K562 (cell line): ENCODE measurements around the gene C12orf43.
A peak's percentile ranks its signal among the peaks of the same experiment; 100 is the strongest.

Experiments
- CREM ChIP-seq: IDR thresholded peaks from 2 replicates; pipeline ENCODE4 v1.6.1; 2014; ENCODE audit warnings: antibody characterized with exemption, low read depth
- E2F6 ChIP-seq, 2 experiments: IDR thresholded peaks; 2 replicates each; pipeline ENCODE4 v1.6.1; 2011; ENCODE audit warnings: borderline replicate concordance in 1 of 2, control low read depth in 1 of 2, low read depth in 1 of 2, low read length in 1 of 2, mild to moderate bottlenecking in 1 of 2, mixed read lengths in 1 of 2, moderate library complexity in 1 of 2; ENCODE audit not compliant: insufficient read depth in 1 of 2, insufficient read length in 1 of 2, poor library complexity in 1 of 2, severe bottlenecking in 1 of 2; ENCODE audit errors: extremely low read depth in 1 of 2
- POLR2AphosphoS5 ChIP-seq: IDR thresholded peaks from 2 replicates; pipeline ENCODE4 v1.6.1; 2011; ENCODE audit warnings: mild to moderate bottlenecking, low read depth, low read length, moderate library complexity; ENCODE audit not compliant: control insufficient read depth, insufficient read depth
- RAD51 ChIP-seq: fragments of 450-650 bp; IDR thresholded peaks from 2 replicates; pipeline ENCODE4 v1.7.1; 2016; ENCODE audit warnings: low read depth, mild to moderate bottlenecking, borderline replicate concordance
- RCOR1 ChIP-seq, 2 experiments: IDR thresholded peaks; 2 replicates each; pipeline ENCODE4 v1.6.1; 2012; ENCODE audit warnings: low read depth in 2 of 2, low read length in 2 of 2, borderline replicate concordance in 1 of 2, improper control_type of control experiment in 1 of 2
- SFPQ ChIP-seq: fragments of 200-400 bp; formaldehyde crosslinking; IDR thresholded peaks from 2 replicates; pipeline ENCODE4 v1.6.1; 2017; ENCODE audit warnings: mild to moderate bottlenecking, low read depth, low read length, moderate library complexity
- SMAD1 ChIP-seq: fragments of 150-350 bp; IDR thresholded peaks from 2 replicates; pipeline ENCODE4 v1.6.1; 2014; ENCODE audit warnings: low read length, low read depth; ENCODE audit not compliant: partially characterized antibody
- SMAD4 ChIP-seq: fragments of 250-450 bp; sonication (Bioruptor Pico); conservative IDR thresholded peaks from 2 replicates; pipeline ENCODE4 v1.8.0; 2021; ENCODE audit warnings: inconsistent platforms, mild to moderate bottlenecking, moderate library complexity
- ZNF217 ChIP-seq: sonication (generic); formaldehyde crosslinking; IDR thresholded peaks from 2 replicates; pipeline ENCODE4 v1.8.0; 2022; ENCODE audit warnings: mild to moderate bottlenecking, missing genetic modification reagents
- ZNF511 ChIP-seq: sonication (generic); formaldehyde crosslinking; IDR thresholded peaks from 2 replicates; pipeline ENCODE4 v1.8.0; 2022; ENCODE audit warnings: mild to moderate bottlenecking, missing genetic modification reagents
- TF ChIP-seq, protein P1 (sequence below), 2 experiments: fragments of 450-650 bp in 1 of 2; sonication (generic) in 1 of 2; formaldehyde crosslinking in 1 of 2; IDR thresholded peaks in 1 of 2; conservative IDR thresholded peaks in 1 of 2; 2 replicates each; pipeline versions ENCODE4 v1.6.1 to v1.8.1; 2016 to 2023; ENCODE audit warnings: mild to moderate bottlenecking in 2 of 2, moderate library complexity in 2 of 2, inconsistent platforms in 1 of 2, missing genetic modification reagents in 1 of 2
- TF ChIP-seq, protein P2 (sequence below), 3 experiments: IDR thresholded peaks in 2 of 3; conservative IDR thresholded peaks in 1 of 3; 2 replicates each; pipeline ENCODE4 v1.5.1; 2011 to 2012; ENCODE audit warnings: low read length in 3 of 3, mild to moderate bottlenecking in 3 of 3, control low read depth in 2 of 3, improper control_type of control experiment in 1 of 3, inconsistent platforms in 1 of 3, low read depth in 1 of 3, mixed read lengths in 1 of 3, moderate library complexity in 1 of 3; ENCODE audit not compliant: insufficient read depth in 2 of 3

DNA sequence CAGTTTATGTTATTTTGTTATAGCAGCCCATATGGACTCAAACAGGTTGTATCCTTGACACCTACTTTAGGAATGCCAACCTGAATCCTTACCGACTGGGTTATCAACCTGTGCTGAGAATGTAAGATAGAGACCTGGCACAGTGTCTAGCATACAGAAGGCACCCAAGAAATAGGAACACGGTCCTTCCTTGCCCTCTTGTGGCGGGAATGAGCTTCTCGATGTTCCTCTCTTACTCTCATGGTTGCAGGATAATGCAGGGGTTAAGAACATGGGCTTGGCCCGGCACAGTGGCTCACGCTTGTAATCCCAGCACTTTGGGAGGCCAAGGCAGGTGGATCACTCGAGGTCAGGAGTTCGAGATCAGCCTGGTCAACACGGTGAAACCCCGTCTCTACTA, 6.5 kb downstream of the C12orf43 start:
- no peak for TF ChIP-seq SMAD4
- no peak for TF ChIP-seq E2F6 (IDR thresholded peaks at IDR 0.05; ENCODE audit: borderline replicate concordance in 1 of 2, extremely low read depth in 1 of 2, insufficient read depth in 1 of 2, insufficient read length in 1 of 2, low read depth in 1 of 2, low read length in 1 of 2, poor library complexity in 1 of 2, severe bottlenecking in 1 of 2)
- no peak for TF ChIP-seq SMAD1
- TF ChIP-seq ZNF217 (CRISPR knock-in tag): no peak
- no peak for TF ChIP-seq POLR2AphosphoS5
- TF ChIP-seq CREM: no peak
- no peak for TF ChIP-seq RAD51
- TF ChIP-seq, protein P1, sequence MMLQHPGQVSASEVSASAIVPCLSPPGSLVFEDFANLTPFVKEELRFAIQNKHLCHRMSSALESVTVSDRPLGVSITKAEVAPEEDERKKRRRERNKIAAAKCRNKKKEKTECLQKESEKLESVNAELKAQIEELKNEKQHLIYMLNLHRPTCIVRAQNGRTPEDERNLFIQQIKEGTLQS (IDR thresholded peaks at IDR 0.05): no peak
- TF ChIP-seq, protein P1 (CRISPR knock-in tag; conservative IDR thresholded peaks at IDR 0.05): no peak
- TF ChIP-seq ZNF511: no peak
- TF ChIP-seq, protein P2, sequence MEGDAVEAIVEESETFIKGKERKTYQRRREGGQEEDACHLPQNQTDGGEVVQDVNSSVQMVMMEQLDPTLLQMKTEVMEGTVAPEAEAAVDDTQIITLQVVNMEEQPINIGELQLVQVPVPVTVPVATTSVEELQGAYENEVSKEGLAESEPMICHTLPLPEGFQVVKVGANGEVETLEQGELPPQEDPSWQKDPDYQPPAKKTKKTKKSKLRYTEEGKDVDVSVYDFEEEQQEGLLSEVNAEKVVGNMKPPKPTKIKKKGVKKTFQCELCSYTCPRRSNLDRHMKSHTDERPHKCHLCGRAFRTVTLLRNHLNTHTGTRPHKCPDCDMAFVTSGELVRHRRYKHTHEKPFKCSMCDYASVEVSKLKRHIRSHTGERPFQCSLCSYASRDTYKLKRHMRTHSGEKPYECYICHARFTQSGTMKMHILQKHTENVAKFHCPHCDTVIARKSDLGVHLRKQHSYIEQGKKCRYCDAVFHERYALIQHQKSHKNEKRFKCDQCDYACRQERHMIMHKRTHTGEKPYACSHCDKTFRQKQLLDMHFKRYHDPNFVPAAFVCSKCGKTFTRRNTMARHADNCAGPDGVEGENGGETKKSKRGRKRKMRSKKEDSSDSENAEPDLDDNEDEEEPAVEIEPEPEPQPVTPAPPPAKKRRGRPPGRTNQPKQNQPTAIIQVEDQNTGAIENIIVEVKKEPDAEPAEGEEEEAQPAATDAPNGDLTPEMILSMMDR (IDR thresholded peaks at IDR 0.05 in 2 of 3, conservative IDR thresholded peaks at IDR 0.05 in 1 of 3; ENCODE audit: insufficient read depth in 2 of 3, low read depth in 1 of 3, low read length in 3 of 3): peak; percentile 15 to 48 (median 38); a peak in 4 of 6 replicates
- no peak for TF ChIP-seq SFPQ
- TF ChIP-seq RCOR1 (IDR thresholded peaks at IDR 0.05; ENCODE audit: borderline replicate concordance in 1 of 2, low read depth in 2 of 2, low read length in 2 of 2): no peak
